MM.1S (cell line): Measurements from ENCODE around the gene LRRC75B.
"Not testable (repeated sequence)": the region's sequence is repeated elsewhere in the genome, so short reads cannot be mapped to it uniquely, and the experiment has no call there.

Experiments
- EZH2 ChIP-seq: fragments of 300-600 bp; sonication (generic); optimal IDR thresholded peaks from 2 replicates; pipeline ENCODE3; 2017; ENCODE audit warnings: low read depth, mild to moderate bottlenecking, antibody characterized with exemption, low read length, mixed read lengths
- EZH2phosphoT487 ChIP-seq: fragments of 300-600 bp; sonication (generic); IDR thresholded peaks from 2 replicates; pipeline ENCODE4 v1.6.1; 2018; ENCODE audit warnings: antibody characterized with exemption, low read length
- TF ChIP-seq, protein P1 (sequence below): fragments of 300-600 bp; sonication (generic); IDR thresholded peaks from 2 replicates; pipeline ENCODE4 v1.5.1; 2016; ENCODE audit warnings: antibody characterized with exemption, low read length, mixed read lengths

DNA sequence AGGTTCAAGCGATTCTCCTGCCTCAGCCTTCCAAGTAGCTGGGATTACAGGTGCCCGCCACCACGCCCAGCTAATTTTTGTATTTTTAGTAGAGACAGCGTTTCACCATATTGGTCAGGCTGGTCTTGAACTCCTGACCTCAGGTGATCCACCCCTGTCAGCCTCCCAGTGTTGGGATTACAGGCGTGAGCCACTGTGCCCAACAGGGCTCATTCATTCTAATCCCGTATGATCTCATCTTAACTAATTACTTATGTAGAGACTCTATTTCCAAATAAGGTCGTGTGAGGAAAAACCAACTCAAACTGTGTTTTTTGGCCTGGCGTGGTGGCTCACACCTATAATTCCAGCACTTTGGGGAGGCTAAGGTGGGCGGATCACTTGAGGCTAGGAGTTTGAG lies 4.2 kb upstream of the LRRC75B start:
- TF ChIP-seq, protein P1, sequence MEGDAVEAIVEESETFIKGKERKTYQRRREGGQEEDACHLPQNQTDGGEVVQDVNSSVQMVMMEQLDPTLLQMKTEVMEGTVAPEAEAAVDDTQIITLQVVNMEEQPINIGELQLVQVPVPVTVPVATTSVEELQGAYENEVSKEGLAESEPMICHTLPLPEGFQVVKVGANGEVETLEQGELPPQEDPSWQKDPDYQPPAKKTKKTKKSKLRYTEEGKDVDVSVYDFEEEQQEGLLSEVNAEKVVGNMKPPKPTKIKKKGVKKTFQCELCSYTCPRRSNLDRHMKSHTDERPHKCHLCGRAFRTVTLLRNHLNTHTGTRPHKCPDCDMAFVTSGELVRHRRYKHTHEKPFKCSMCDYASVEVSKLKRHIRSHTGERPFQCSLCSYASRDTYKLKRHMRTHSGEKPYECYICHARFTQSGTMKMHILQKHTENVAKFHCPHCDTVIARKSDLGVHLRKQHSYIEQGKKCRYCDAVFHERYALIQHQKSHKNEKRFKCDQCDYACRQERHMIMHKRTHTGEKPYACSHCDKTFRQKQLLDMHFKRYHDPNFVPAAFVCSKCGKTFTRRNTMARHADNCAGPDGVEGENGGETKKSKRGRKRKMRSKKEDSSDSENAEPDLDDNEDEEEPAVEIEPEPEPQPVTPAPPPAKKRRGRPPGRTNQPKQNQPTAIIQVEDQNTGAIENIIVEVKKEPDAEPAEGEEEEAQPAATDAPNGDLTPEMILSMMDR = not testable (repeated sequence)
- not testable (repeated sequence) for TF ChIP-seq EZH2, EZH2phosphoT487
